ENCODE results near the gene SMIM33. TPM values are rescaled to one million over a fixed set of nuclear protein-coding genes. Genes with fewer than 3 reads are reported as not detected.

SMIM33 gene
- total RNA-seq, 1 experiment from 2014 or later: not detected

DNA sequence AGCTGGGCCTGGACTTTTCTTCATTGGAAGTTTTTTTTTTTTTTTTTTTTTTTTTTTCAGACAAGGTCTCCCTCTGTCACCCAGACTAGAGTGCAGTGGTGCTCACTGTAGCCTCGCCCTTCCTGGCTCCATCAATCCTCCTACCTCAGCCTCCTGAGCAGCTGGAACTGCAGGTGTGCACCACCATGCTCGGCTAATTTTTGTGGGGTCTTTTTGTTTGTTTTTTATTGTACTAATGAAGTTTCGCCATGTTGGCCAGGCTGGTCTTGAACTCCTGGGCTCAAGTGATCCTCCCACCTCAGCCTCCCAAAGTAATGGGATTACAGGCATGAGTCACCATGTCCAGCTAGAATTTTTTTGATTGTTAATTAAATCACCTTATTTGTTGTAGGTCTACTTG, 35.1 kb upstream of the SMIM33 start:
- H3K27me3 Mint-ChIP-seq (ENCODE audit: low read depth): no peaks in the 10 kb centered on the region
- no CpG with 5 or more reads among the region's 3 CpGs for WGBS (ENCODE audit: extremely low coverage, insufficient read length, low lambda C conversion rate)

More for the DNA sequence above, 35.1 kb upstream of the SMIM33 start:
- Histone ChIP-seq H2BK120ac (ENCODE audit: low read depth, low read length, poor library complexity, severe bottlenecking) (no peak overlapping the region), H3K4me2 (ENCODE audit: insufficient read depth, insufficient read length, low read length) (no peak overlapping the region), H3K79me2 (ENCODE audit: insufficient read depth, low read length) (0 out of 2 replicates have a peak, but pooled peaks cover 2% of the 10 kb centered on the region), H2BK5ac (ENCODE audit: insufficient read length, low read length) (no peak overlapping the region), H2BK20ac (ENCODE audit: low read depth, low read length, poor library complexity, severe bottlenecking) (no peak overlapping the region), H3K27me3 (ENCODE audit: insufficient read depth, low read length) (no peaks in the 10 kb centered on the region), H4K8ac (replicated peaks; ENCODE audit: insufficient read length, low read depth, low read length) (no peak overlapping the region), H3K18ac (ENCODE audit: insufficient read length, low read depth, low read length) (no peak overlapping the region), H3K79me1 (ENCODE audit: insufficient read depth, low read depth, low read length, poor library complexity, severe bottlenecking) (no peaks in the 10 kb centered on the region), H3K23ac (ENCODE audit: insufficient read length, low read depth, low read length) (no peak overlapping the region), H3K56ac (ENCODE audit: insufficient read length, low read depth, low read length) (no peak overlapping the region), H3K9me3 (ENCODE audit: control insufficient read depth, low read depth, low read length) (no peaks in the 10 kb centered on the region), H3T11ph (ENCODE audit: low read length) (no peak overlapping the region), H3K14ac (ENCODE audit: insufficient read depth, low read length) (no peak overlapping the region), H2BK12ac (ENCODE audit: insufficient read length, low read depth, low read length) (no peak overlapping the region), H2AK5ac (ENCODE audit: insufficient read length, low read length) (no peak overlapping the region), H3K4me1 (ENCODE audit: insufficient read depth, low read length) (peaks cover 2% of the 10 kb centered on the region; the same call in 1 of the 2 replicates), H3K27ac (ENCODE audit: insufficient read length, low read depth, low read length) (no peak overlapping the region), H2AFZ (ENCODE audit: low read length) (no peak overlapping the region), H4K20me1 (ENCODE audit: control insufficient read depth, insufficient read depth, insufficient read length) (no peaks in the 10 kb centered on the region), H4K91ac (ENCODE audit: insufficient read length, low read depth, low read length) (no peak overlapping the region), H2BK15ac (ENCODE audit: low read depth, low read length) (no peak overlapping the region), H3K9ac (ENCODE audit: extremely low read depth, insufficient read length, low read length) (no peak overlapping the region), H3K23me2 (ENCODE audit: insufficient read length, low read depth, low read length, poor library complexity, severe bottlenecking) (peaks cover 5% of the 10 kb centered on the region), H3K4ac (ENCODE audit: low read depth, low read length) (no peak overlapping the region), H4K5ac (ENCODE audit: insufficient read length, low read depth, low read length) (no peak overlapping the region)
- Mint-ChIP-seq H3K4me1 (peaks cover 19 to 20% of the 10 kb centered on the region in 2 experiments), H3K36me3 (ENCODE audit: insufficient read depth in 1 of 3, low read depth in 3 of 3) (peaks cover 5 to 33% (median 13%) of the 10 kb centered on the region in 3 experiments; a peak in 6 of 7 replicates), H3K27ac (no peak overlapping the region), H3K9me3 (no peaks in the 10 kb centered on the region), H3K4me3 (no peak overlapping the region)
- DNase-seq: no peak
- TF ChIP-seq, protein P1, sequence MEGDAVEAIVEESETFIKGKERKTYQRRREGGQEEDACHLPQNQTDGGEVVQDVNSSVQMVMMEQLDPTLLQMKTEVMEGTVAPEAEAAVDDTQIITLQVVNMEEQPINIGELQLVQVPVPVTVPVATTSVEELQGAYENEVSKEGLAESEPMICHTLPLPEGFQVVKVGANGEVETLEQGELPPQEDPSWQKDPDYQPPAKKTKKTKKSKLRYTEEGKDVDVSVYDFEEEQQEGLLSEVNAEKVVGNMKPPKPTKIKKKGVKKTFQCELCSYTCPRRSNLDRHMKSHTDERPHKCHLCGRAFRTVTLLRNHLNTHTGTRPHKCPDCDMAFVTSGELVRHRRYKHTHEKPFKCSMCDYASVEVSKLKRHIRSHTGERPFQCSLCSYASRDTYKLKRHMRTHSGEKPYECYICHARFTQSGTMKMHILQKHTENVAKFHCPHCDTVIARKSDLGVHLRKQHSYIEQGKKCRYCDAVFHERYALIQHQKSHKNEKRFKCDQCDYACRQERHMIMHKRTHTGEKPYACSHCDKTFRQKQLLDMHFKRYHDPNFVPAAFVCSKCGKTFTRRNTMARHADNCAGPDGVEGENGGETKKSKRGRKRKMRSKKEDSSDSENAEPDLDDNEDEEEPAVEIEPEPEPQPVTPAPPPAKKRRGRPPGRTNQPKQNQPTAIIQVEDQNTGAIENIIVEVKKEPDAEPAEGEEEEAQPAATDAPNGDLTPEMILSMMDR (conservative IDR thresholded peaks at IDR 0.05): no peak
